Kidney epithelial cell (primary cell): ENCODE results near the gene PTPN1. TPM values are rescaled to one million over a fixed set of nuclear protein-coding genes. Genes with fewer than 3 reads are reported as not detected.
"Not testable (repeated sequence)": the region's sequence is repeated elsewhere in the genome, so short reads cannot be mapped to it uniquely, and the experiment has no call there.

Experiments used
- DNase-seq: peaks from one replicate; pipeline ENCODE4 v3.0.0-alpha.2; 2010; ENCODE audit warnings: low read depth
- H3K27me3 ChIP-seq: 2 replicates; pipeline ENCODE4 v1.6.0; 2011; ENCODE audit warnings: low read length; ENCODE audit not compliant: control insufficient read depth, insufficient read depth
- H3K36me3 ChIP-seq: 2 replicates; pipeline ENCODE4 v1.5.1; 2011; ENCODE audit warnings: low read length; ENCODE audit not compliant: control insufficient read depth, insufficient read depth
- H3K4me3 ChIP-seq: 2 replicates; pipeline ENCODE4 v1.5.1; 2011; ENCODE audit warnings: low read depth, mild to moderate bottlenecking, control low read depth, low read length
- CTCF ChIP-seq: IDR thresholded peaks from 2 replicates; pipeline ENCODE4 v1.5.1; 2011; ENCODE audit warnings: mild to moderate bottlenecking, moderate library complexity, low read length, control low read depth, inconsistent platforms; ENCODE audit not compliant: insufficient read depth, poor library complexity, severe bottlenecking
- total RNA-seq: library from RNA; depleted of rRNA; stranded (reverse); fragments of >200 nt; gene quantifications from 2 replicates; pipeline ENCODE4 v1.2.3, GENCODE V29; 2015

The PTPN1 gene
- total RNA-seq, 1 donor from 2014 or later, result 36.9 TPM

GRCh38 chr20:50536333-50536732 is 26.1 kb downstream of the PTPN1 start:
- no peaks in the 10 kb centered on the region for H3K36me3 ChIP-seq
- no peaks in the 10 kb centered on the region for H3K27me3 ChIP-seq
- H3K4me3 ChIP-seq, result no peak overlapping the region
- no peak for TF ChIP-seq CTCF
- DNase-seq, result no peak

- Histone ChIP-seq H3K27me3 (no peaks in the 10 kb centered on the region), H3K36me3 (no peaks in the 10 kb centered on the region), H3K4me3 (no peak overlapping the region)
- DNase-seq, result no peak
- TF ChIP-seq CTCF, result no peak
Observed at GRCh38 chr20:50537546-50538201, 27.5 kb downstream of the PTPN1 start.

- no peak for TF ChIP-seq CTCF
- Histone ChIP-seq H3K27me3 (no peaks in the 10 kb centered on the region), H3K36me3 (no peaks in the 10 kb centered on the region), H3K4me3 (no peak overlapping the region)
- no peak for DNase-seq
Observed at GRCh38 chr20:50538276-50538675, 28.1 kb downstream of the PTPN1 start.

GRCh38 chr20:50539798-50540197 is 29.6 kb downstream of the PTPN1 start:
- H3K36me3 ChIP-seq, DNase-seq, H3K27me3 ChIP-seq, H3K4me3 ChIP-seq: not testable (repeated sequence)

- DNase-seq, result peak; percentile 94
- TF ChIP-seq CTCF, result no peak
- Histone ChIP-seq H3K4me3 (no peak overlapping the region), H3K27me3 (no peaks in the 10 kb centered on the region), H3K36me3 (no peaks in the 10 kb centered on the region)
Observed at GRCh38 chr20:50540620-50541605, 30.7 kb downstream of the PTPN1 start.

- no peak for DNase-seq
- Histone ChIP-seq H3K27me3 (no peaks in the 10 kb centered on the region), H3K36me3 (no peaks in the 10 kb centered on the region), H3K4me3 (no peak overlapping the region)
- no peak for TF ChIP-seq CTCF
Observed at GRCh38 chr20:50541606-50542041, 31.4 kb downstream of the PTPN1 start.
